ENCODE measurements around the gene PWWP3B. TPM values are rescaled to one million over a fixed set of nuclear protein-coding genes. Genes with fewer than 3 reads are reported as not detected.

PWWP3B gene
- total and polyA plus RNA-seq, 2 of the 13 experiments (the other 11 are each of a cell fraction or from before 2014, with no cell fraction given), result 0.04 TPM; not detected in 1

DNA sequence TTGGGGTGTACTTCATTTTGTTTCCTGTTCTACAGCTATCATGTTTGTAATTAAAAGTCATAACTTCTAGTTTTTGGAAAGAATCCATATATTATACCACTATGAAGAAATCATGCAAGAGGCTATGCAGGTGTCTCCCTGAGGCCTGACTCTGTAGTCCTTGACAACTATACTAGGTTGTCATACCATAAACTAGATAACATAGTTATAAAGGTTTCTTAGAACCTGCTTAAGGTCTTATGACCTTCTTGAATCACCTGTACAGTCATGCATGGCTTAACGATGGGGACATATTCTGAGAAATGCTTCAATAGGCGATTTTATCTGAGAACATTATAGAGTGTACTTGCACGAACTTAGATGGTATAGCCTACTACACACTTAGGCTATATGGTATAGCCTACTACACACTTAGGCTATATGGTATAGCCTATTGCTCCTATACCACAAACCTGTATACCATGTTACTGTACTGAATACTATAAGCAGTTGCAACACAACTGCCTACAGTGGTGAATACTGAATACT is 3.3 kb downstream of the PWWP3B start:
- Histone ChIP-seq H3K4me2 (ENCODE audit: low read depth, low read length) (no peak overlapping the region), H4K20me1 (ENCODE audit: insufficient read depth, low read length) (no peaks in the 10 kb centered on the region), H3K27ac (ENCODE audit: extremely low read length, insufficient read depth, low read length) (no peak overlapping the region), H3K79me2 (ENCODE audit: insufficient read depth, low read length) (no peaks in the 10 kb centered on the region), H3K27me3 (ENCODE audit: control insufficient read depth in 1 of 2, insufficient read depth in 2 of 2, low read length in 2 of 2) (no peaks in the 10 kb centered on the region), H3K9me3 (ENCODE audit: low read length) (no peaks in the 10 kb centered on the region), H3K4me3 (replicated peaks in 1 of 3; ENCODE audit: insufficient read depth in 1 of 3, low read depth in 2 of 3, low read length in 3 of 3) (no peak overlapping the region), H2AFZ (ENCODE audit: low read length) (no peak overlapping the region), H3K9ac (ENCODE audit: insufficient read depth, low read depth, low read length) (no peak overlapping the region), H3K4me1 (ENCODE audit: insufficient read depth, low read length) (no peaks in the 10 kb centered on the region), H3K36me3 (replicated peaks in 1 of 2; ENCODE audit: control insufficient read depth in 1 of 2, insufficient read depth in 2 of 2, low read length in 2 of 2) (no peaks in the 10 kb centered on the region)
- WGBS (ENCODE audit: low lambda C conversion rate), result 14% methylated on average over 2 of the region's 3 CpGs
- DNase-seq (ENCODE audit: low spot score) (no peak), ATAC-seq (no peak), FAIRE-seq (no peak)
- ChIA-PET CTCF (ENCODE audit: low intra/inter-chr PET ratio, low total read pairs) (no interaction called here), POLR2A (no interaction called here)
- TF ChIP-seq, protein P1, sequence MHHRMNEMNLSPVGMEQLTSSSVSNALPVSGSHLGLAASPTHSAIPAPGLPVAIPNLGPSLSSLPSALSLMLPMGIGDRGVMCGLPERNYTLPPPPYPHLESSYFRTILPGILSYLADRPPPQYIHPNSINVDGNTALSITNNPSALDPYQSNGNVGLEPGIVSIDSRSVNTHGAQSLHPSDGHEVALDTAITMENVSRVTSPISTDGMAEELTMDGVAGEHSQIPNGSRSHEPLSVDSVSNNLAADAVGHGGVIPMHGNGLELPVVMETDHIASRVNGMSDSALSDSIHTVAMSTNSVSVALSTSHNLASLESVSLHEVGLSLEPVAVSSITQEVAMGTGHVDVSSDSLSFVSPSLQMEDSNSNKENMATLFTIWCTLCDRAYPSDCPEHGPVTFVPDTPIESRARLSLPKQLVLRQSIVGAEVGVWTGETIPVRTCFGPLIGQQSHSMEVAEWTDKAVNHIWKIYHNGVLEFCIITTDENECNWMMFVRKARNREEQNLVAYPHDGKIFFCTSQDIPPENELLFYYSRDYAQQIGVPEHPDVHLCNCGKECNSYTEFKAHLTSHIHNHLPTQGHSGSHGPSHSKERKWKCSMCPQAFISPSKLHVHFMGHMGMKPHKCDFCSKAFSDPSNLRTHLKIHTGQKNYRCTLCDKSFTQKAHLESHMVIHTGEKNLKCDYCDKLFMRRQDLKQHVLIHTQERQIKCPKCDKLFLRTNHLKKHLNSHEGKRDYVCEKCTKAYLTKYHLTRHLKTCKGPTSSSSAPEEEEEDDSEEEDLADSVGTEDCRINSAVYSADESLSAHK (CRISPR knock-in tag; IDR thresholded peaks at IDR 0.05; ENCODE audit: borderline replicate concordance), result no peak
- TF ChIP-seq KDM3A (CRISPR knock-in tag; IDR thresholded peaks at IDR 0.05; ENCODE audit: low read depth) (no peak), HDAC6 (IDR thresholded peaks at IDR 0.05; ENCODE audit: low read depth, low read length) (no peak)
- TF ChIP-seq, protein P2, sequence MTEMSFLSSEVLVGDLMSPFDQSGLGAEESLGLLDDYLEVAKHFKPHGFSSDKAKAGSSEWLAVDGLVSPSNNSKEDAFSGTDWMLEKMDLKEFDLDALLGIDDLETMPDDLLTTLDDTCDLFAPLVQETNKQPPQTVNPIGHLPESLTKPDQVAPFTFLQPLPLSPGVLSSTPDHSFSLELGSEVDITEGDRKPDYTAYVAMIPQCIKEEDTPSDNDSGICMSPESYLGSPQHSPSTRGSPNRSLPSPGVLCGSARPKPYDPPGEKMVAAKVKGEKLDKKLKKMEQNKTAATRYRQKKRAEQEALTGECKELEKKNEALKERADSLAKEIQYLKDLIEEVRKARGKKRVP (CRISPR knock-in tag; IDR thresholded peaks at IDR 0.05), result no peak
- intact Hi-C loops (cut with micrococcal nuclease; ENCODE audit: unreplicated experiment), result no loop called here
- in situ Hi-C loops (cut with HindIII; ENCODE audit: extremely low pct_ligation_motif_present, low pct_unique_long_range_greater_than_20kb), result loop anchor here (10.0 kb wide), 1 partner anchor 223 kb away; no protein-coding TSS in a partner anchor
- no TSS peak for BruUV-seq (replicated peaks)

Measured in HepG2 (cell line).